ENCODE data around the gene CDC34.

CDC34 gene, protein sequence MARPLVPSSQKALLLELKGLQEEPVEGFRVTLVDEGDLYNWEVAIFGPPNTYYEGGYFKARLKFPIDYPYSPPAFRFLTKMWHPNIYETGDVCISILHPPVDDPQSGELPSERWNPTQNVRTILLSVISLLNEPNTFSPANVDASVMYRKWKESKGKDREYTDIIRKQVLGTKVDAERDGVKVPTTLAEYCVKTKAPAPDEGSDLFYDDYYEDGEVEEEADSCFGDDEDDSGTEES

GRCh38 chr19:531753-532560, at the start of gene CDC34:
Gene CDC34, plus strand, starts transcription at chr19:531760. Its CDS starts 172 bp downstream, at chr19:531932.
- DNase-seq: no peak

- DNase-seq: no peak
Observed at GRCh38 chr19:482186-483041, 49.1 kb upstream of the CDC34 start.

DNA sequence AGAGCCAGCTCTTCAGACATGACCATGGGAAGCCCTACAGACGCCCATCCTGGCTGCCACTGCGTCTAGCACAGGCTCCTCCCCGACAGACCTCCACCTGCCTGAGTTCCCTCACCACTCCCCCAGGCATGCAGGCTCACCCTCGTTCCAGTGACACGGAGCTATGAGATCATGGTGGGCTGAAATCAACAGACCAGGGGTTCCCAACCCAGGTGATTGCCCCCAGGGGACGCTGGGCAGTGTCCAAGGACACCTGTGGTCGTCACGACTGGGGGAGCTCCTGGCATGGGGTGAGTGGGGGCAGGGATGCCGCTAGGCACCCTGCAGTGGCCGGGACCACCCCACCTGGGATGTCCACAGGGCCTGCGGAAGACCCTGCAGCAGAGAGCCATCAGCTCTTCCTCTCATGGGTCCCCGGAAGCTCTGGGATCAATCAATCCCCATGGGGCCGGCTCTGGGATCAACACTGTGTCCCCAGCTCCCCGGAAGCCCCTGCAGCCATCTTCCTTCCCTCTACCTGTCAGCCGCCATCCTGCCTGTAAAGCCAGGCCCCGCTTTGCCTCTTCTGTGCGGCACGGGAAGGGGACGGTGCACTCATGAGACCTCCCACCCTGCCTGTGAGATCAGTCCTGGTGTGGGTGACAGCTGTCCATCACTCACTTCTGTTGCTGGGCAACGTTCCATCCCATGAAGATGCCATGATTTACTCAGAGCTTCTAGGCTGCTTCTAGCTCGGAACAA, 48.1 kb upstream of the CDC34 start:
- no peak for DNase-seq

GRCh38 chr19:484494-484893, 47.1 kb upstream of the CDC34 start:
- no peak for DNase-seq

DNA sequence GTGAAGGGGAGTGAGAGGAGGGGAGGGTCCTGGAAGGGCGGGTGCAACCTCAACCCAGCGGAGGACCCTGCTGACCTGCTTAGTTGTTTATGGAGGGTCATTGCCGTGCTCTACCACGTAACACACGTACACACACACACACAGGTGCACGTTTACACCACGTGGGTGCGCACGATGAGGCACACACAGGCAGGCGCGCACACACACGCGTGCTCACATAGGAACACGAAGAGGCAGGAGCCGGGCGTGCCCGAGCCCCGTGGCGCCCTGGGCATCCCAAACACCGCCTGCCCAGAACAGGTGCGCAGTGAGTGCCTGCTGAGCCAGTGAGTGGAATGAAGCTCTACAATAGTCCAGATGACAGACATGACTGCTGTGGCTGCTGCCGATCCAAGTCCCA, 46.5 kb upstream of the CDC34 start:
- DNase-seq: no peak

GRCh38 chr19:485583-486236, 45.9 kb upstream of the CDC34 start:
- no peak for DNase-seq

DNA sequence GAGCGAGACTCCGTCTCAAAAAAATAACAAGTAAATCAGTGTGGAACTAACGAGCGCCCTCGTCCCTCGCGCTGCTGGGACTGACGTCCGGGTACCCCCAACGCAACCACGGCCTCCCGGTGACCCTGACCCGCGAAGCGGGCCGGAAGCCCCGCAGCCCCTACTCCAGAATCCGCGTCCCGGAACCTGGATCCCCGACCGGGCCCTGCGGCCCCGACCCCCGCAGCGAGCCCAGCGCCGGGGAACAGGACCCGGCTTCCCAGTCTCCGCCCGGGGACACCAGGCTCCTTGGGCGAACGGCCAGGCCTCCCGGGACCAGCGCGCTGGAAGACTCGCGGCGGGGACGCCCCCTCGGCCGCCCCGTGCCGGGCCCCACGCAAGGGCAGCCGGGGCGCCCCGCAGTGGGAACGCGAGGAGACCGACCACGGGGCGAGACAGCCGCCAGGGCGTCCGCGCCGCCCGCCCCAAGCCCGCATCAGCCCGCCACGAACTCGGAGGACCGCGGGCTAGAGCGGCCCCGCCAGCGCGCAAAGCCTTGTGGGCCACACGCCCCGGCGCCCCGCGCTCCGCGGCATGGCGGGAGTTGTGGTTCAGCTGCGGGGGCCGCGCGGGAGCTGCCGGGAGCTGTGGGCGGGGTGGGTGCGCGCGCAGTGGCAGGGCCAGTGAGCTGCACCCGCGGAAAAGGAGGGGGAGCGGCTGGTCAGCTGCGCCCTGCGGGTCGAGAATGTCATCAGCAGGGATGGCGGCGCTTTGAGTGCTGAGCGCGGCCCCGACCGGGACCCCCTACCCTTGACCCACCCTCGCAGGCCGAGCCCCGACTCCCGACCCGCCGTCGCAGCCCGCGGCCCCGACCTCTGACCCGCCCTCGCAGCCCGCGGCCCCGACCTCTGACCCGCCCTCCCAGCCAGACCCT, 42.8 kb upstream of the CDC34 start:
- peak; percentile 92 for DNase-seq

DNA sequence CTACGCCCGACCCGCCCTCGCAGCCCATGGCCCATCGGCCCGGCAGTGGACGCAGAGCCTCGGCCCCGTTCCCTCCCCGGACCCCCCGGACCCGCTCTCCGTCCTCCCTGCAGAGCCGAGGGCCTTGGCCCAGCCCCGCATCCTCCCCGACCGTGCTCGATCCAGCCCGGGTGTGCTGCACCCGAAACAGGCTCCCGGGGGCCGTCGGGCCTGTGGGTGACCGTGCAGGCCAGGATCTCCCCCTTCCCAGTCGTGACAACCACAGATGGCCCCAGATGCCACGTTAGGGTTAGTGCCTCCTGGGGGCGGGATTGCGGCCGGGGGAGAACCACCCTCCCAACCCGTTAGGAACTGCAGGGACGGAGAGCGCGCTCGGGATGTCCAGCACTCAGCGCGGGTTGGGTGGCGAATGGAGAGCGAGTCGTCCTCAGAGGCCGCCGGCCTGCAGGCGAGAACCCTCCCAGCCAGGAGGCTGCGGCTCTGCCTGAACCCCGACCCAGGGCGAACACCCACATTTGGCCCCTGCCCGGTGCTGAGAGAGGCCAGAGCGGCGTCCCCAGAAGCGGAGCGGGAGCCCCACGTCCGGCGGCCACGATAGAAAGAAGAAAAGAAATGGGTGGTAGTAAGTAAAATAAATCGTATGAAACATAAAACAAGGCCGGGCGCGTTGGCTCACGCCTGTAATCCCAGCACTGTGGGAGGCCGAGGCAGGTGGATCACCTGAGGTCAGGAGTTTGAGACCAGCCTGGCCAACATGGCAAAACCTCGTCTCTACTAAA, 42.0 kb upstream of the CDC34 start:
- DNase-seq: no peak

DNA sequence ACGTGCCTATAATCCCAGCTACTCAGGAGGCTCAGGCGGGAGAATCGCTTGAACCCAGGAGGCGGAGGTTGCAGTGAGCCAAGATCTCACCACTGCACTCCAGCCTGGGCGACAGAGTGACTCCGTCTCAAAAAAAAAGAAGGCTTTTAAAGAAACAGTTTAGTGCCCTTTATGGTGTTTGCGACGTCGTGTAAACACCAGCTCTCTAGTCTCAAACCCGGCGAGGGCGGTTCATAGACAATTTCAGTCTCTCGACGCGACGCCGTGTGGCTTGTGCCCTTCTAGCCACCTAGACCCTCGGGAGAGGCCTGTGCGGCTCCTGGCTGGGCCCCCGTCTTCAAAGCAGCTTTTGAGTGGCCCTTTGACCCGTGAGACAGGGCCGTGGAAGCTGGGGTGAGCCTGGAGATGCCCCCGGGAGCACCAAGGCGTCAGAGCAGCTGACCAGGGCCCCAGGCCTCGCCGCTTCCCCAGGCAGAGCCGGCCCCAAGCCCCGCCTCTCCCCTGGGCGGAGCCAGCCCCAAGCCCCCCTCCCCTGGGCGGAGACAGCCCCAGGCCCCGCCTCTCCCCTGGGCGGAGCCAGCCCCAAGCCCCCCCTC, 40.3 kb upstream of the CDC34 start:
- no peak for DNase-seq

GRCh38 chr19:492091-492531, 39.4 kb upstream of the CDC34 start:
- DNase-seq: peak; percentile 45

- no peak for DNase-seq
Observed at GRCh38 chr19:493391-494170, 38.0 kb upstream of the CDC34 start.

GRCh38 chr19:494171-495080, 37.1 kb upstream of the CDC34 start:
- no peak for DNase-seq

GRCh38 chr19:495081-495401, 36.5 kb upstream of the CDC34 start:
- DNase-seq: no peak

DNA sequence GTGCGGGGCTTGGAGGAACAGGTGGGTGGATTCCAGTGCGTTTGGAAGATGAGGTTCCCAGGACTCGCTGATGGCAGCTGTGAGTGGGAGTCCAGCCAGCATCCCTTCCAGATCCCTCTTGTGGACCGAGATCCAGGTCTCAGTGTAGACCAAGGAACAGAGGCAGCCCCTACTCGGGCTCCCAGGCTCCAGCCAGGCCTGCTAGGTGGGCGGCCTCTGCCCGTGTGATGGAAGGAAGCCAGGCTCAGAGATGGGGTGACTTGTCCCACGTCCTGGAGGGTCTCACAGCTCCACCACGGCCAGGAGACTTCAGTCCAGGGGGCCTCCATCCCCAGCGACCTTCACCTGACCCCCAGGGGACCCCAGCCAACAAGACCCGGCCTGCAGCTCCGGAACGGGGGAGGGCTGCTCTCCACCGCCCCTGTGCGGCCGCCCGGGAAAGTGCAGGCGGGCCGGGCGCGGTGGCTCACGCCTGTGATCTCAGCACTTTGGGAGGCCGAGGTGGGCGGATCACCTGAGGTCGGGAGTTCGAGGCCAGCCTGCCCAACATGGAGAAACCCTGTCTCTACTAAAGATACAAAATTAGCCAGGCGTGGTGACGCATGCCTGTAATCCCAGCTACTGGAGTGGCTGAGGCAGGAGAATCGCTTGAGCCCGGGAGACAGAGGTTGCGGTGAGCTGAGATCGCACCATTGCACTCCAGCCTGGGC, 36.0 kb upstream of the CDC34 start:
- peak; percentile 42 for DNase-seq

GRCh38 chr19:496112-496665, 35.4 kb upstream of the CDC34 start, which contains the start of gene MADCAM1:
Gene MADCAM1, plus strand, starts transcription at chr19:496486. Its CDS starts 14 bp downstream, at chr19:496500.
- no peak for DNase-seq

- DNase-seq: no peak
Observed at GRCh38 chr19:496986-497385, 34.6 kb upstream of the CDC34 start.

GRCh38 chr19:497491-497868, 34.1 kb upstream of the CDC34 start:
- DNase-seq: no peak
